Measurements from ENCODE around the gene TRIM59. TPM values are rescaled to one million over a fixed set of nuclear protein-coding genes. Genes with fewer than 3 reads are reported as not detected.

The TRIM59 gene
- total and polyA plus RNA-seq, 10 of the 15 experiments (the other 5 are each of a cell fraction or from before 2014, with no cell fraction given), result 14.4 to 105 (median 33.3) TPM

DNA sequence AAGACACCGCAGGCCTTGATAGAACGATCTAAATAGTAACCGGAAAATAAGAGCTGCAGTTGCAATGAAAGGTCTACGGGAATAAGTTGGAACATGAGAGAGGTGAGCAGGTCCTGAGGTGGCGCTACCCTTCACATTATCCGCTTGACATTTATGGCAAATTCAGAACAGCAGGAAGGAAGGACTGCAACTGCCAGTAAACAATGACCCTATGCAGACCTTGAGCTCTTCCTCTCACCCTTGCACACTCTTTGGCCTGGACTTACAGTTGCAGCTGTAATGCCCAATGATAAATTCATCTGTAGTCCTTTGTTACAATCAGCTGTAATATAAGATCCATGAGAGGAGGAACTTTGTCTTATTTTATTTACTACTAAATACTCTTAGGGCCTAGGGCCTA lies 32.3 kb upstream of the TRIM59 start:
- Histone ChIP-seq H4K20me1 (ENCODE audit: control insufficient read depth, insufficient read depth) (no peaks in the 10 kb centered on the region), H3K9ac (ENCODE audit: control insufficient read depth, insufficient read depth, low read length) (no peak overlapping the region), H3K27me3 (replicated peaks in 1 of 2; ENCODE audit: control insufficient read depth in 2 of 2, insufficient read depth in 2 of 2, low read length in 1 of 2) (no peaks in the 10 kb centered on the region), H3K4me1 (ENCODE audit: control insufficient read depth, insufficient read depth, low read length) (peaks cover 3% of the 10 kb centered on the region; the same call in 1 of the 2 replicates), H3K4me3 (no peak overlapping the region), H3K36me3 (ENCODE audit: control insufficient read depth in 2 of 2, insufficient read depth in 2 of 2, low read length in 1 of 2) (no peaks in the 10 kb centered on the region), H2AFZ (ENCODE audit: control insufficient read depth, low read depth, low read length) (no peak overlapping the region), H3K4me2 (ENCODE audit: control insufficient read depth, insufficient read depth) (no peak overlapping the region), H3K27ac (ENCODE audit: control insufficient read depth, insufficient read depth) (no peak overlapping the region), H3K79me2 (ENCODE audit: control insufficient read depth, insufficient read depth, low read length) (no peaks in the 10 kb centered on the region), H3K9me3 (replicated peaks; ENCODE audit: control insufficient read depth, insufficient read depth, low read length) (no peaks in the 10 kb centered on the region)
- TF ChIP-seq CBX3 (IDR thresholded peaks at IDR 0.05; ENCODE audit: borderline replicate concordance, low read depth) (no peak), NFXL1 (IDR thresholded peaks at IDR 0.05; ENCODE audit: borderline replicate concordance) (no peak), KAT2A (conservative IDR thresholded peaks at IDR 0.05; ENCODE audit: control insufficient read depth, low read depth, low read length) (no peak), TCF3 (IDR thresholded peaks at IDR 0.05; ENCODE audit: borderline replicate concordance, insufficient read depth, low read depth, low read length) (no peak), NFYA (IDR thresholded peaks at IDR 0.05; ENCODE audit: borderline replicate concordance, low read depth, low read length) (no peak), MYC (IDR thresholded peaks at IDR 0.05; ENCODE audit: insufficient read depth, insufficient read length, insufficient replicate concordance, low read length, severe bottlenecking) (no peak), POU2F2 (IDR thresholded peaks at IDR 0.05; ENCODE audit: borderline replicate concordance, low read depth, low read length) (no peak), POLR2A (IDR thresholded peaks at IDR 0.05; ENCODE audit: low read depth, low read length) (no peak), CBX5 (IDR thresholded peaks at IDR 0.05; ENCODE audit: low read depth) (no peak), TAF1 (IDR thresholded peaks at IDR 0.05; ENCODE audit: borderline replicate concordance, low read depth, low read length) (no peak), TCF12 (IDR thresholded peaks at IDR 0.05; ENCODE audit: low read depth, low read length) (no peak), CHD4 (IDR thresholded peaks at IDR 0.05) (no peak), SRF (IDR thresholded peaks at IDR 0.05; ENCODE audit: low read depth in 2 of 2, low read length in 2 of 2) (no peak), ZBED1 (IDR thresholded peaks at IDR 0.05; ENCODE audit: borderline replicate concordance) (no peak), PML (IDR thresholded peaks at IDR 0.05; ENCODE audit: low read length) (no peak), CHD2 (IDR thresholded peaks at IDR 0.05; ENCODE audit: borderline replicate concordance, low read depth, low read length) (no peak), ETV6 (conservative IDR thresholded peaks at IDR 0.05 in 1 of 2, IDR thresholded peaks at IDR 0.05 in 1 of 2; ENCODE audit: borderline replicate concordance in 1 of 2, low read depth in 1 of 2) (no peak)
- TF ChIP-seq, protein P1, sequence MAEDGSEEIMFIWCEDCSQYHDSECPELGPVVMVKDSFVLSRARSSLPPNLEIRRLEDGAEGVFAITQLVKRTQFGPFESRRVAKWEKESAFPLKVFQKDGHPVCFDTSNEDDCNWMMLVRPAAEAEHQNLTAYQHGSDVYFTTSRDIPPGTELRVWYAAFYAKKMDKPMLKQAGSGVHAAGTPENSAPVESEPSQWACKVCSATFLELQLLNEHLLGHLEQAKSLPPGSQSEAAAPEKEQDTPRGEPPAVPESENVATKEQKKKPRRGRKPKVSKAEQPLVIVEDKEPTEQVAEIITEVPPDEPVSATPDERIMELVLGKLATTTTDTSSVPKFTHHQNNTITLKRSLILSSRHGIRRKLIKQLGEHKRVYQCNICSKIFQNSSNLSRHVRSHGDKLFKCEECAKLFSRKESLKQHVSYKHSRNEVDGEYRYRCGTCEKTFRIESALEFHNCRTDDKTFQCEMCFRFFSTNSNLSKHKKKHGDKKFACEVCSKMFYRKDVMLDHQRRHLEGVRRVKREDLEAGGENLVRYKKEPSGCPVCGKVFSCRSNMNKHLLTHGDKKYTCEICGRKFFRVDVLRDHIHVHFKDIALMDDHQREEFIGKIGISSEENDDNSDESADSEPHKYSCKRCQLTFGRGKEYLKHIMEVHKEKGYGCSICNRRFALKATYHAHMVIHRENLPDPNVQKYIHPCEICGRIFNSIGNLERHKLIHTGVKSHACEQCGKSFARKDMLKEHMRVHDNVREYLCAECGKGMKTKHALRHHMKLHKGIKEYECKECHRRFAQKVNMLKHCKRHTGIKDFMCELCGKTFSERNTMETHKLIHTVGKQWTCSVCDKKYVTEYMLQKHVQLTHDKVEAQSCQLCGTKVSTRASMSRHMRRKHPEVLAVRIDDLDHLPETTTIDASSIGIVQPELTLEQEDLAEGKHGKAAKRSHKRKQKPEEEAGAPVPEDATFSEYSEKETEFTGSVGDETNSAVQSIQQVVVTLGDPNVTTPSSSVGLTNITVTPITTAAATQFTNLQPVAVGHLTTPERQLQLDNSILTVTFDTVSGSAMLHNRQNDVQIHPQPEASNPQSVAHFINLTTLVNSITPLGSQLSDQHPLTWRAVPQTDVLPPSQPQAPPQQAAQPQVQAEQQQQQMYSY (CRISPR knock-in tag; IDR thresholded peaks at IDR 0.05), result no peak
- intact Hi-C loops (cut with micrococcal nuclease; ENCODE audit: unreplicated experiment) (no loop called here), in situ Hi-C loops (cut with MboI) (loop anchor here (10.0 kb wide), 1 partner anchor 317 kb away; no protein-coding TSS in a partner anchor)
- WGBS (ENCODE audit: insufficient coverage, insufficient replicate concordance, low lambda C conversion rate, missing lambda C conversion rate), result 96% methylated on average over 6 of the region's 6 CpGs
- no TSS peak for BruUV-seq (replicated peaks)
- ChIA-PET SMC1A (ENCODE audit: uncharacterized antibody, unreplicated experiment) (interaction anchor here (1.1 to 1.5 kb wide), 2 partner anchors 211 to 449 kb away, joined by 4 to 6 read pairs; no protein-coding TSS in a partner anchor), POLR2A (no interaction called here), RAD21 (ENCODE audit: unreplicated experiment) (no interaction called here), CTCF (interaction anchor here (1.1 to 1.8 kb wide), 2 partner anchors 15 to 319 kb away, joined by 3 to 6 read pairs; no protein-coding TSS in a partner anchor)
- ATAC-seq, result no peak
- no peak for DNase-seq (ENCODE audit: low read depth, low spot score)
- FAIRE-seq, result no peak
